HFF-Myc (cell line): ENCODE results near the gene ZNF385B.

Source experiments
- DNase-seq: peaks from one replicate; pipeline ENCODE4 v3.0.0-alpha.2; 2011; ENCODE audit warnings: low read depth; ENCODE audit errors: extremely low read depth
- H3K4me3 ChIP-seq: replicated peaks from 2 replicates; pipeline ENCODE4 v1.5.1; 2011; ENCODE audit warnings: low read depth, mild to moderate bottlenecking, control low read depth, low read length
- CTCF ChIP-seq: IDR thresholded peaks from 2 replicates; pipeline ENCODE4 v1.5.1; 2012; ENCODE audit warnings: mild to moderate bottlenecking, low read depth, low read length, control low read depth; ENCODE audit errors: missing control alignments

ZNF385B gene

GRCh38 chr2:179539124-179539511 lies 322.3 kb downstream of the ZNF385B start:
- H3K4me3 ChIP-seq, result no peak overlapping the region
- no peak for TF ChIP-seq CTCF
- DNase-seq, result no peak

- DNase-seq, result no peak
- no peak overlapping the region for H3K4me3 ChIP-seq
- TF ChIP-seq CTCF, result no peak
These were observed 322.8 kb downstream of the ZNF385B start for GRCh38 chr2:179538406-179539123.

DNA sequence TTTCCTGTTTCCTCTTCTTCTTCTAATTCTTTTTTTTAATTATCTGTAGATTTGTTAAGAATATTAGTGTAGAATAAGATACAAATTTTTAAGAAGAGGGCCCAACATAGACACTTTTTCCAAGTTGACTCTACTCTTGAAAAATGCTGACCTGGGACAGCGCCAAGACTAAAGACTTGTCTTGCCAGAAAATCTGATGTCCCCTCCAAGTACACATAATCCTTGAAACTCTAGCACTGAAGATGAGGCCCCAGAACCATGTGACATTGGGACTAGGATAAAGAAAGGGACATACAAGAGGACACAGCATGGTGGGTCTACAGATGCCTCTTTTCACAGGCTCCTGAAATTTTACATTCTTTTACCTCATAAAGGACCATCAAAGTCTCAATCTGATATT lies 325.2 kb downstream of the ZNF385B start:
- no peak for DNase-seq
- no peak overlapping the region for H3K4me3 ChIP-seq
- TF ChIP-seq CTCF, result no peak

DNA sequence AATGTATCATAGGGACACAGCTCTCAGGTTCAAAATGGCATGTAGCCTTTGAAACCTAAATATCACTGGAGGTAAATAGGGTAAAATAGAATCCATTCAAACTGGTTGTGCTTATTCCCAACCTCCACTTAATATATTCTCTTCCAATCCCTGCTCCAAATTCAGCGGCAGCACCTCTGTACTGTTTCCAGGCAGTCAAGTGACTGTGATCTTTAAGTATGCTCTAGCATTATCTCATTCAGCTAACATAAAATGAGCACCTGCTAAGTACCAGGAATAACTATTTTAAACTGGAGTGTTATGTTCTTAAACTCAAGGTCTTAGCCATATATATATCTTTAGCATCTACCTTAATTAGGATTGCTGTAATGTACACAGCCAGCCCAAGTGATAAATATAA lies 327.5 kb downstream of the ZNF385B start:
- no peak for TF ChIP-seq CTCF
- no peak for DNase-seq
- no peak overlapping the region for H3K4me3 ChIP-seq

- no peak for DNase-seq
- no peak for TF ChIP-seq CTCF
- H3K4me3 ChIP-seq, result no peak overlapping the region
These were observed 328.5 kb downstream of the ZNF385B start for GRCh38 chr2:179532863-179533278.

GRCh38 chr2:179528576-179529069 lies 332.8 kb downstream of the ZNF385B start:
- no peak for DNase-seq
- no peak for TF ChIP-seq CTCF
- no peak overlapping the region for H3K4me3 ChIP-seq

- TF ChIP-seq CTCF, result no peak
- no peak overlapping the region for H3K4me3 ChIP-seq
- no peak for DNase-seq
These were observed 336.1 kb downstream of the ZNF385B start for GRCh38 chr2:179525340-179525739.
